Endothelial cell of umbilical vein (primary cell): ENCODE results near the gene AGAP3. TPM values are rescaled to one million over a fixed set of nuclear protein-coding genes. Genes with fewer than 3 reads are reported as not detected.

Experiments used
- BruUV-seq: library from RNA; stranded (reverse); fragments of 400-500 nt; replicated peaks from 2 replicates; lab custom pipeline; 2021; lab: Mats Ljungman, UMichigan
- CTCF ChIA-PET: fragments of 300-600, 350-600 bp; sonication (Branson Sonifier 250); formaldehyde crosslinking; loops from one replicate; lab custom pipeline; 2021; ENCODE audit warnings: antibody characterized with exemption, inconsistent platforms; lab: Charles Lee
- POLR2A ChIA-PET: fragments of 300-600, 350-600 bp; sonication (Branson Sonifier 250); formaldehyde crosslinking; loops from one replicate; lab custom pipeline; 2021; ENCODE audit warnings: antibody characterized with exemption, inconsistent platforms; lab: Charles Lee
- DNase-seq: peaks from one replicate; pipeline ENCODE4 v3.0.0-alpha.2; 2011; ENCODE audit warnings: low read depth, low spot score
- FAIRE-seq: peaks from 2 replicates; lab custom pipeline; 2011; peaks lifted over from hg19 to GRCh38; lab: Jason Lieb, UNC
- H2AFZ ChIP-seq: 2 replicates; pipeline ENCODE4 v1.6.0; 2012; ENCODE audit warnings: low read depth, low read length, control low read depth, inconsistent platforms
- H3K27ac ChIP-seq: 2 replicates; pipeline ENCODE4 v1.5.1; 2011; ENCODE audit warnings: low read depth, mild to moderate bottlenecking, control low read depth, low read length, moderate library complexity; ENCODE audit not compliant: insufficient read depth
- H3K27me3 ChIP-seq, 2 experiments: 2 replicates each; pipeline versions ENCODE4 v1.6.0 to v1.6.1; 2011; ENCODE audit warnings: low read length in 2 of 2, mixed read lengths in 1 of 2; ENCODE audit not compliant: control insufficient read depth in 2 of 2, insufficient read depth in 2 of 2
- H3K36me3 ChIP-seq, 2 experiments: 2 replicates in 1 of 2; 3 replicates in 1 of 2; pipeline ENCODE4 v1.5.1; 2011; ENCODE audit warnings: low read length in 2 of 2, mild to moderate bottlenecking in 1 of 2, moderate library complexity in 1 of 2; ENCODE audit not compliant: control insufficient read depth in 2 of 2, insufficient read depth in 2 of 2; ENCODE audit errors: extremely low read depth in 1 of 2
- H3K4me1 ChIP-seq: 3 replicates; pipeline ENCODE4 v1.5.1; 2011; ENCODE audit warnings: mild to moderate bottlenecking, low read length; ENCODE audit not compliant: control insufficient read depth, insufficient read depth; ENCODE audit errors: extremely low read depth
- H3K4me2 ChIP-seq: 2 replicates; pipeline ENCODE4 v1.6.1; 2011; ENCODE audit warnings: low read length, control low read depth, mixed read lengths; ENCODE audit not compliant: insufficient read depth
- H3K4me3 ChIP-seq, 3 experiments: fragments of 200-600 bp in 1 of 3; sonication (generic), shearing (Covaris generic) in 1 of 3; replicated peaks in 1 of 3; 2 replicates each; pipeline ENCODE4 v1.5.1; 2011 to 2016; ENCODE audit warnings: control low read depth in 3 of 3, low read length in 3 of 3, mild to moderate bottlenecking in 2 of 3, inconsistent platforms in 1 of 3, low read depth in 1 of 3, moderate library complexity in 1 of 3; ENCODE audit not compliant: insufficient read depth in 1 of 3
- H3K79me2 ChIP-seq: 2 replicates; pipeline ENCODE4 v1.6.0; 2012; ENCODE audit warnings: low read length, inconsistent platforms; ENCODE audit not compliant: control insufficient read depth, insufficient read depth
- H3K9ac ChIP-seq: replicated peaks from 2 replicates; pipeline ENCODE3; 2011; ENCODE audit warnings: low read length, control low read depth; ENCODE audit not compliant: insufficient read depth; ENCODE audit errors: extremely low read depth
- H3K9me1 ChIP-seq: replicated peaks from 3 replicates; pipeline ENCODE4 v1.6.0; 2011; ENCODE audit warnings: mild to moderate bottlenecking, low read length; ENCODE audit not compliant: control insufficient read depth, insufficient read depth; ENCODE audit errors: extremely low read depth
- H3K9me3 ChIP-seq: replicated peaks from 2 replicates; pipeline ENCODE4 v1.5.1; 2012; ENCODE audit warnings: low read length, inconsistent platforms; ENCODE audit not compliant: control insufficient read depth, insufficient read depth
- H4K20me1 ChIP-seq: replicated peaks from 2 replicates; pipeline ENCODE3; 2011; ENCODE audit warnings: mild to moderate bottlenecking, low read length; ENCODE audit not compliant: control insufficient read depth, insufficient read depth; ENCODE audit errors: extremely low read depth
- EZH2 ChIP-seq: IDR thresholded peaks from 2 replicates; pipeline ENCODE4 v1.6.1; 2012; ENCODE audit warnings: borderline replicate concordance, low read depth, mild to moderate bottlenecking, moderate library complexity, low read length, inconsistent platforms; ENCODE audit not compliant: severe bottlenecking
- FOS ChIP-seq: IDR thresholded peaks from 2 replicates; pipeline ENCODE4 v1.6.1; 2011; ENCODE audit warnings: mild to moderate bottlenecking, low read length, moderate library complexity, borderline replicate concordance; ENCODE audit not compliant: insufficient read depth
- GATA2 ChIP-seq: IDR thresholded peaks from 2 replicates; pipeline ENCODE4 v1.7.0; 2011; ENCODE audit warnings: low read depth, mild to moderate bottlenecking, moderate library complexity, mixed read lengths, low read length; ENCODE audit not compliant: insufficient read length, insufficient read depth
- JUN ChIP-seq: IDR thresholded peaks from 2 replicates; pipeline ENCODE4 v1.6.1; 2011; ENCODE audit warnings: borderline replicate concordance, low read depth; ENCODE audit not compliant: insufficient read length, insufficient read depth
- POLR2A ChIP-seq: IDR thresholded peaks from 2 replicates; pipeline ENCODE4 v1.6.1; 2012; ENCODE audit warnings: low read depth, mild to moderate bottlenecking, control low read depth, low read length
- POLR2AphosphoS5 ChIP-seq: IDR thresholded peaks from 2 replicates; pipeline ENCODE4 v1.6.1; 2012; ENCODE audit warnings: low read depth, mild to moderate bottlenecking, control low read depth, low read length, moderate library complexity; ENCODE audit not compliant: insufficient read depth
- dilution Hi-C: fragments of 300-500 bp; cut with MboI; formaldehyde crosslinking; loops from one replicate; pipeline ENCODE4 v1.15.0; 2019; ENCODE audit warnings: low sequenced_read_pairs; ENCODE audit not compliant: extremely low pct_ligation_motif_present
- intact Hi-C: fragments of 100-400 bp; cut with micrococcal nuclease; formaldehyde crosslinking; loops from one replicate; pipeline ENCODE4 v1.10.0; 2022
- polyA plus RNA-seq, 4 experiments: library from polyadenylated mRNA; depleted of rRNA in 3 of 4; stranded (reverse) in 3 of 4; unstranded in 1 of 4; fragments of >200 nt; gene quantifications; 2 replicates each; pipeline versions ENCODE4 v1.2.1 to v1.2.3, GENCODE V29; 2011 to 2012; ENCODE audit warnings: missing spikeins in 1 of 4
- total RNA-seq: library from RNA; stranded (reverse); gene quantifications from 2 replicates; pipeline ENCODE4 v1.2.3, GENCODE V29; 2021

AGAP3 gene
- total and polyA plus RNA-seq, 2 donors (not counting 3 experiments of a cell fraction or from before 2014, with no cell fraction given), result 171 to 174 TPM

DNA sequence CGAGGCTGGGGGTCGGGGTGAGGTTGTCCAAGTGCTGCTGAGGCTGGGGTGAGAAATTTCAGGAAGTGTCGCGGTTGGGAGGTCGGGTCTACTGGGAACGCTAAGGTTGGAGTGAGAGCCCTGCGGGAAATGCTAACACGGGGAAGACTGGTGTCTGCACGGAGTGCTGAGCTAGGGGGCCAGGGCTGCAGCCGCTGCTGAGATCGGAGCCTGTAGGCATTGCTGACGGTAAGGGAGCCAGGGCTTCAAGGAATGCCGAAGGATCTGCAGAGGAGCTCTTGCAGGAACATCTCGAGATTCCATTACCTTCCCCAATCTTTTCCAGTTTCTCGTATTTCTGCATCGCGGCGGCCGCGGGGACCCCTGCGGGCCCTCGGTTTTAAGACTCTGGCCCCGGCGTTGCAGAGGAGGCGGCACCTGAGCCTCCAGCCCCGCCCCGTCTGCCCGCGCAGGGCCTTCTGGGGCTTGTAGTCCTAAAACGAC is 28.7 kb upstream of the AGAP3 start, which contains the start of gene CDK5:
Gene CDK5, minus strand, starts transcription at position 392 of the 483 bp plus-strand sequence. Its CDS starts 49 bp downstream, at position 343.
- no peak for TF ChIP-seq GATA2
- TF ChIP-seq POLR2AphosphoS5, result no peak
- TF ChIP-seq JUN, result no peak
- no peak for TF ChIP-seq EZH2
- TF ChIP-seq POLR2A, result no peak
- no peak for TF ChIP-seq FOS
- H4K20me1 ChIP-seq, result no peaks in the 10 kb centered on the region
- H2AFZ ChIP-seq, result peak within 1 kb of the TSS; percentile 81
- ChIA-PET POLR2A (no interaction called here), CTCF (interaction anchor here (1.0 to 1.3 kb wide), 2 partner anchors 29 to 95 kb away, joined by 3 to 5 read pairs; partner anchors contain the start of gene ABCB8)
- no peaks in the 10 kb centered on the region for H3K27me3 ChIP-seq
- dilution Hi-C loops, result no loop called here
- H3K4me1 ChIP-seq, result peaks cover 29% of the 10 kb centered on the region
- no peak for FAIRE-seq
- H3K9ac ChIP-seq, result peak within 1 kb of the TSS; percentile 57
- no TSS peak for BruUV-seq
- H3K36me3 ChIP-seq, result peaks cover 0 to under 1% of the 10 kb centered on the region in 2 experiments
- no peak for DNase-seq
- no peaks in the 10 kb centered on the region for H3K9me1 ChIP-seq
- H3K9me3 ChIP-seq, result no peaks in the 10 kb centered on the region
- peak within 1 kb of the TSS; percentile 28 to 69 (median 48) for H3K4me3 ChIP-seq
- H3K79me2 ChIP-seq, result peaks cover 29% of the 10 kb centered on the region
- peak within 1 kb of the TSS; percentile 55 for H3K4me2 ChIP-seq
- intact Hi-C loops, result no loop called here
- peak within 1 kb of the TSS; percentile 81 for H3K27ac ChIP-seq
